H9 (cell line): ENCODE results near the gene TMOD1. TPM values are rescaled to one million over a fixed set of nuclear protein-coding genes. Genes with fewer than 3 reads are reported as not detected.

Source experiments
- DNase-seq: peaks from one replicate; pipeline ENCODE4 v3.0.0-alpha.2; 2017
- H2AFZ ChIP-seq: one replicate; pipeline ENCODE4 v1.6.1; 2013; ENCODE audit warnings: mild to moderate bottlenecking, low read length, control low read depth, moderate library complexity
- H2AK5ac ChIP-seq: 2 replicates; pipeline ENCODE4 v1.6.1; 2013; ENCODE audit warnings: low read length, control low read depth, mixed read lengths; ENCODE audit not compliant: insufficient read length
- H2BK120ac ChIP-seq: one replicate; pipeline ENCODE4 v1.6.1; 2013; ENCODE audit warnings: low read depth, mild to moderate bottlenecking, low read length, control low read depth, inconsistent platforms; ENCODE audit not compliant: poor library complexity, severe bottlenecking
- H2BK12ac ChIP-seq: 2 replicates; pipeline ENCODE4 v1.6.1; 2013; ENCODE audit warnings: low read length, control low read depth, mixed read lengths, low read depth; ENCODE audit not compliant: insufficient read length
- H2BK15ac ChIP-seq: 2 replicates; pipeline ENCODE4 v1.6.1; 2013; ENCODE audit warnings: low read depth, low read length, control low read depth
- H2BK20ac ChIP-seq: one replicate; pipeline ENCODE4 v1.6.1; 2013; ENCODE audit warnings: low read depth, mild to moderate bottlenecking, low read length, control low read depth, inconsistent platforms; ENCODE audit not compliant: poor library complexity, severe bottlenecking
- H2BK5ac ChIP-seq: 2 replicates; pipeline ENCODE4 v1.6.1; 2013; ENCODE audit warnings: low read length, control low read depth, mixed read lengths; ENCODE audit not compliant: insufficient read length
- H3K14ac ChIP-seq: 2 replicates; pipeline ENCODE4 v1.6.1; 2013; ENCODE audit warnings: low read length, control low read depth; ENCODE audit not compliant: insufficient read depth
- H3K18ac ChIP-seq: 2 replicates; pipeline ENCODE4 v1.6.1; 2013; ENCODE audit warnings: low read depth, mild to moderate bottlenecking, mixed read lengths, low read length, control low read depth; ENCODE audit not compliant: insufficient read length
- H3K23ac ChIP-seq: 2 replicates; pipeline ENCODE4 v1.6.1; 2013; ENCODE audit warnings: low read length, control low read depth, mixed read lengths, low read depth; ENCODE audit not compliant: insufficient read length
- H3K23me2 ChIP-seq: 2 replicates; pipeline ENCODE4 v1.6.1; 2013; ENCODE audit warnings: low read depth, mild to moderate bottlenecking, mixed read lengths, low read length, control low read depth; ENCODE audit not compliant: insufficient read length, poor library complexity, severe bottlenecking
- H3K27ac ChIP-seq: 2 replicates; pipeline ENCODE4 v1.5.1; 2013; ENCODE audit warnings: low read length, control low read depth, mixed read lengths, low read depth; ENCODE audit not compliant: insufficient read length
- H3K27me3 ChIP-seq: 2 replicates; pipeline ENCODE4 v1.6.1; 2013; ENCODE audit warnings: low read length, control low read depth, inconsistent platforms; ENCODE audit not compliant: insufficient read depth
- H3K4ac ChIP-seq: 2 replicates; pipeline ENCODE4 v1.6.1; 2013; ENCODE audit warnings: low read depth, mild to moderate bottlenecking, control low read depth, inconsistent platforms, low read length, moderate library complexity
- H3K4me1 ChIP-seq: 2 replicates; pipeline ENCODE4 v1.6.1; 2013; ENCODE audit warnings: low read length, control low read depth, inconsistent platforms; ENCODE audit not compliant: insufficient read depth
- H3K4me2 ChIP-seq: 2 replicates; pipeline ENCODE4 v1.6.1; 2013; ENCODE audit warnings: low read length, control low read depth, mixed read lengths; ENCODE audit not compliant: insufficient read length, insufficient read depth
- H3K56ac ChIP-seq: 2 replicates; pipeline ENCODE4 v1.6.1; 2013; ENCODE audit warnings: low read depth, mild to moderate bottlenecking, mixed read lengths, low read length, control low read depth; ENCODE audit not compliant: insufficient read length
- H3K79me1 ChIP-seq: 2 replicates; pipeline ENCODE4 v1.6.1; 2013; ENCODE audit warnings: low read depth, mild to moderate bottlenecking, moderate library complexity, low read length, control low read depth, inconsistent platforms; ENCODE audit not compliant: insufficient read depth, poor library complexity, severe bottlenecking
- H3K79me2 ChIP-seq: 2 replicates; pipeline ENCODE4 v1.6.1; 2013; ENCODE audit warnings: low read length, control low read depth, inconsistent platforms; ENCODE audit not compliant: insufficient read depth
- H3K9ac ChIP-seq: 2 replicates; pipeline ENCODE4 v1.6.1; 2013; ENCODE audit warnings: low read length, control low read depth, mixed read lengths; ENCODE audit not compliant: insufficient read length; ENCODE audit errors: extremely low read depth
- H3K9me3 ChIP-seq: one replicate; pipeline ENCODE4 v1.6.1; 2013; ENCODE audit warnings: low read depth, low read length, inconsistent platforms; ENCODE audit not compliant: control insufficient read depth
- H3T11ph ChIP-seq: one replicate; pipeline ENCODE4 v1.6.1; 2013; ENCODE audit warnings: mild to moderate bottlenecking, low read length, control low read depth, inconsistent platforms
- H4K20me1 ChIP-seq: one replicate; pipeline ENCODE4 v1.6.1; 2013; ENCODE audit not compliant: control insufficient read depth, insufficient read length, insufficient read depth
- H4K5ac ChIP-seq: 2 replicates; pipeline ENCODE4 v1.6.1; 2013; ENCODE audit warnings: low read depth, mild to moderate bottlenecking, mixed read lengths, low read length, control low read depth; ENCODE audit not compliant: insufficient read length
- H4K8ac ChIP-seq: replicated peaks from 2 replicates; pipeline ENCODE4 v1.6.1; 2013; ENCODE audit warnings: low read length, control low read depth, mixed read lengths, low read depth; ENCODE audit not compliant: insufficient read length
- H4K91ac ChIP-seq: 2 replicates; pipeline ENCODE4 v1.6.1; 2013; ENCODE audit warnings: low read depth, mild to moderate bottlenecking, moderate library complexity, mixed read lengths, low read length, control low read depth; ENCODE audit not compliant: insufficient read length
- H3K27ac Mint-ChIP-seq, 3 experiments: 2 replicates in 2 of 3; 3 replicates in 1 of 3; pipeline ENCODE4 v1.8.0; 2020 to 2021; ENCODE audit warnings: mixed read lengths in 3 of 3, mild to moderate bottlenecking in 1 of 3, moderate library complexity in 1 of 3
- H3K27me3 Mint-ChIP-seq: 2 replicates; pipeline ENCODE4 v1.8.0; 2021; ENCODE audit warnings: low read depth, mild to moderate bottlenecking, moderate library complexity, mixed read lengths
- H3K36me3 Mint-ChIP-seq, 3 experiments: 2 replicates in 2 of 3; 3 replicates in 1 of 3; pipeline ENCODE4 v1.8.0; 2020 to 2021; ENCODE audit warnings: low read depth in 3 of 3, mixed read lengths in 3 of 3; ENCODE audit not compliant: insufficient read depth in 1 of 3
- H3K4me1 Mint-ChIP-seq, 2 experiments: 2 replicates each; pipeline ENCODE4 v1.8.0; 2020; ENCODE audit warnings: mixed read lengths in 2 of 2
- H3K4me3 Mint-ChIP-seq, 2 experiments: 2 replicates in 1 of 2; 3 replicates in 1 of 2; pipeline ENCODE4 v1.8.0; 2020 to 2021; ENCODE audit warnings: mild to moderate bottlenecking in 2 of 2, mixed read lengths in 2 of 2, moderate library complexity in 1 of 2
- H3K9me3 Mint-ChIP-seq, 2 experiments: 2 replicates in 1 of 2; 3 replicates in 1 of 2; pipeline ENCODE4 v1.8.0; 2020; ENCODE audit warnings: mild to moderate bottlenecking in 2 of 2, mixed read lengths in 2 of 2, moderate library complexity in 1 of 2
- CTCF ChIP-seq: fragments of 200-600 bp; sonication (generic); conservative IDR thresholded peaks from 3 replicates; pipeline ENCODE4 v1.8.0; 2021; ENCODE audit warnings: antibody characterized with exemption, mild to moderate bottlenecking
- WGBS: extraction: QIAGEN DNeasy Blood & Tissue Kit; methylation state at CpG from one replicate; pipeline ENCODE4 v1.1.7; 2013; ENCODE audit warnings: missing lambda C conversion rate, low lambda C conversion rate, mixed read lengths; ENCODE audit not compliant: insufficient read length; ENCODE audit errors: extremely low coverage; 5-methylcytosine and 5-hydroxymethylcytosine counted together
- total RNA-seq: library from RNA; stranded (reverse); gene quantifications from 2 replicates; pipeline ENCODE4 v1.2.1, GENCODE V29; 2021

TMOD1 gene
- total RNA-seq, 1 experiment from 2014 or later, result 0.98 TPM

- Histone ChIP-seq H3K23ac (no peak overlapping the region), H3K18ac (no peak overlapping the region), H2BK5ac (no peak overlapping the region), H4K20me1 (no peaks in the 10 kb centered on the region), H2BK12ac (no peak overlapping the region), H2BK120ac (no peak overlapping the region), H3K9ac (no peak overlapping the region), H3T11ph (no peak overlapping the region), H2AK5ac (no peak overlapping the region), H3K79me1 (no peaks in the 10 kb centered on the region), H3K56ac (no peak overlapping the region), H3K27ac (no peak overlapping the region), H4K5ac (no peak overlapping the region), H3K4me1 (no peaks in the 10 kb centered on the region), H3K9me3 (no peaks in the 10 kb centered on the region), H3K4me2 (no peak overlapping the region), H3K27me3 (no peaks in the 10 kb centered on the region), H4K91ac (no peak overlapping the region), H3K79me2 (no peaks in the 10 kb centered on the region), H2AFZ (no peak overlapping the region), H3K14ac (no peak overlapping the region), H2BK15ac (no peak overlapping the region), H3K23me2 (no peaks in the 10 kb centered on the region), H4K8ac (no peak overlapping the region), H2BK20ac (no peak overlapping the region), H3K4ac (no peak overlapping the region)
- no peak for TF ChIP-seq CTCF
- Mint-ChIP-seq H3K27me3 (peaks cover 2% of the 10 kb centered on the region; the same call in 1 of the 2 replicates), H3K27ac (peak overlapping the region in 1 of 3 experiments; percentile 11; a peak in 1 of 7 replicates), H3K36me3 (no peaks in the 10 kb centered on the region; a peak in 1 of 7 replicates), H3K4me1 (peaks cover 6 to 11% of the 10 kb centered on the region in 2 experiments), H3K9me3 (peaks cover 0 to 2% of the 10 kb centered on the region in 2 experiments; a peak in 1 of 5 replicates), H3K4me3 (no peak overlapping the region)
- DNase-seq, result no peak
- no CpG with 5 or more reads among the region's 5 CpGs for WGBS
These were observed 34.3 kb downstream of the TMOD1 start for GRCh38 chr9:97535771-97536170.
